ENCODE measurements around the gene TPBGL.

Gene TPBGL

GRCh38 chr11:75248924-75249256, 8.3 kb downstream of the TPBGL start:
- no peak for TF ChIP-seq CTCF (IDR thresholded peaks at IDR 0.05; ENCODE audit: insufficient read depth, low read length, poor library complexity, severe bottlenecking)
- no peak overlapping the region for H3K4me3 ChIP-seq (replicated peaks; ENCODE audit: low read depth, low read length)
- H3K36me3 ChIP-seq (ENCODE audit: control insufficient read depth, insufficient read depth, low read length), result no peaks in the 10 kb centered on the region
- peaks cover 3% of the 10 kb centered on the region for H3K27me3 ChIP-seq (replicated peaks; ENCODE audit: control insufficient read depth, insufficient read depth, low read length)
- DNase-seq (ENCODE audit: extremely low read depth, insufficient read length), result no peak

GRCh38 chr11:75249704-75250103, 9.1 kb downstream of the TPBGL start:
- no peak for TF ChIP-seq CTCF (IDR thresholded peaks at IDR 0.05; ENCODE audit: insufficient read depth, low read length, poor library complexity, severe bottlenecking)
- H3K36me3 ChIP-seq (ENCODE audit: control insufficient read depth, insufficient read depth, low read length), result no peaks in the 10 kb centered on the region
- no peak overlapping the region for H3K4me3 ChIP-seq (replicated peaks; ENCODE audit: low read depth, low read length)
- peaks cover 3% of the 10 kb centered on the region for H3K27me3 ChIP-seq (replicated peaks; ENCODE audit: control insufficient read depth, insufficient read depth, low read length)
- no peak for DNase-seq (ENCODE audit: extremely low read depth, insufficient read length)

GRCh38 chr11:75254326-75254725, 13.8 kb downstream of the TPBGL start:
- Histone ChIP-seq H3K4me3 (replicated peaks; ENCODE audit: low read depth, low read length) (no peak overlapping the region), H3K36me3 (ENCODE audit: control insufficient read depth, insufficient read depth, low read length) (no peaks in the 10 kb centered on the region), H3K27me3 (replicated peaks; ENCODE audit: control insufficient read depth, insufficient read depth, low read length) (no peaks in the 10 kb centered on the region)
- TF ChIP-seq CTCF (IDR thresholded peaks at IDR 0.05; ENCODE audit: insufficient read depth, low read length, poor library complexity, severe bottlenecking), result no peak
- no peak for DNase-seq (ENCODE audit: extremely low read depth, insufficient read length)

DNA sequence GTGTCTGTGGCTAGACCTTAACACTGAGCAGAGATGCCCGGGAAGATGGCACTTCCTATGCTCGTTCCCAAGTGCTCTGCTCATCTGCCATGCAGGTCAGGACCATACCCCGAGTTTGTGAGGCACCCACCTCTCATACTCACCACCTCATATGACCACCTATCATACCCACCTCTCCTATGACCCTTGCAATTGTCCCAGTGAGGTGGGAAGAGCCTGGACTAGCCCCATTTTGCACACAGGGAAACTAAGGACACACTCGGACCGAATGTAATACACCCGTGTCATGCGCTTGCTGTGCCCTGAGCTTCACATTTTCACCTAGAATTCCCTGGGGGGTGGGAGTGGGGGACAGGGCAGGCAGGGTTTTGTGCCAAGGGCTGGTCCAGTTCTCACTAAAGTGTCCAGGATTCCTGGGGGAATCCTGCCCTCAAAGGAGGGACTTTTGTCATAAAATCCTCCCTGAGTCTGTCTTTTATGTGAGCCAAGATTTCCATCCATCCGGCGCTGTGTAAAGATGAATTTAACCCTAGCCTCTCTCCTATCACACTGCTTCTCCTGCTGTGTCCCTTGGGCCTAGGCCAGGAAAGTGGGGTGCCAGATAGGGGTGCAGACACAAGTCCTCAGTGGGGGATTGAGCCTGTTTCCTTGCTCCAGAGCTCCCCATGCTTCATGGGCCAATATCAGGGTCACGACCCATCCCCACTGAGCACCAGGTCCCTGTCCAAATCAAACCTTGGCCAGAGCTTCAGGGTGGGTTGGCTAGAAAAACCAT, 20.0 kb downstream of the TPBGL start:
- no peak overlapping the region for H3K4me3 ChIP-seq (replicated peaks; ENCODE audit: low read depth, low read length)
- no peak for DNase-seq (ENCODE audit: extremely low read depth, insufficient read length)
- no peaks in the 10 kb centered on the region for H3K36me3 ChIP-seq (ENCODE audit: control insufficient read depth, insufficient read depth, low read length)
- no peak for TF ChIP-seq CTCF (IDR thresholded peaks at IDR 0.05; ENCODE audit: insufficient read depth, low read length, poor library complexity, severe bottlenecking)
- no peaks in the 10 kb centered on the region; the same call in 1 of the 2 replicates for H3K27me3 ChIP-seq (replicated peaks; ENCODE audit: control insufficient read depth, insufficient read depth, low read length)

GRCh38 chr11:75261902-75262361, 21.4 kb downstream of the TPBGL start:
- no peak for DNase-seq (ENCODE audit: extremely low read depth, insufficient read length)
- TF ChIP-seq CTCF (IDR thresholded peaks at IDR 0.05; ENCODE audit: insufficient read depth, low read length, poor library complexity, severe bottlenecking), result no peak

More at GRCh38 chr11:75261902-75262361, 21.4 kb downstream of the TPBGL start:
- Histone ChIP-seq H3K27me3 (replicated peaks; ENCODE audit: control insufficient read depth, insufficient read depth, low read length) (no peaks in the 10 kb centered on the region; the same call in 1 of the 2 replicates), H3K4me3 (replicated peaks; ENCODE audit: low read depth, low read length) (no peak overlapping the region), H3K36me3 (ENCODE audit: control insufficient read depth, insufficient read depth, low read length) (no peaks in the 10 kb centered on the region)

Measured in GM06990 (cell line).